Measurements from ENCODE around the gene NFIA. TPM values are rescaled to one million over a fixed set of nuclear protein-coding genes. Genes with fewer than 3 reads are reported as not detected.

NFIA gene
- total and polyA plus RNA-seq, 9 of the 15 experiments (the other 6 are each of a cell fraction or from before 2014, with no cell fraction given) = 5.3 to 24.9 (median 9.8) TPM

DNA sequence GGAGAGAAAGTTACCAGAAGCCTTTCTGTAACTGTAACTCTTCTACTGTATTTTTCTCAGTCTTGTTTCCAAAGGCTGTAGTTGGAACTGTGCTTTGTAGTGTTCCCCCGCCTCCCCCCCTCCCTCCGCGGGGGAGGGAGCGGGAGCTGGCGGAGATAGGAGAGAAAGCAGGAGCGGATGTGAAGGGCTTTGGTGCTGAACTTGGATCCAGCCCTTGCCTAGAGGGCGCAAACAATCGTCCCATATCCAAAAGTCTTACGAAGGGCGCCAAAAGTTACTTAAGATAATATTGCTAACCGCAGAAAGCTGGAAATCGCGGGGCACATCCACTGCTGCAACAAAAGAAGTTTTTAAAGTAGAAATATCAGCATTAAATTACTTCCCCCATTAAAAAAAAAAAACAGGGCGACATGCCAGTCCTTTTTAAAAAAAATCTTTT lies 2.4 kb upstream of the NFIA start (continued):
- TF ChIP-seq SAFB2 (IDR thresholded peaks at IDR 0.05; ENCODE audit: borderline replicate concordance, low read depth, low read length, severe bottlenecking) (no peak), MEF2D (tag; conservative IDR thresholded peaks at IDR 0.05; ENCODE audit: low read depth) (no peak), ZNF444 (CRISPR knock-in tag; IDR thresholded peaks at IDR 0.05) (peak; percentile 90), NR1H2 (CRISPR knock-in tag; IDR thresholded peaks at IDR 0.05) (no peak), ZNF318 (IDR thresholded peaks at IDR 0.05; ENCODE audit: borderline replicate concordance in 1 of 2, low read depth in 1 of 2) (no peak), LEF1 (IDR thresholded peaks at IDR 0.05) (peak; percentile 72; the same call in 1 of the 2 replicates), PML (IDR thresholded peaks at IDR 0.05; ENCODE audit: low read length) (peak; percentile 28; the same call in 1 of the 2 replicates), TBL1XR1 (IDR thresholded peaks at IDR 0.05; ENCODE audit: low read length in 2 of 2) (peak; percentile 41 to 79; a peak in 2 of 4 replicates), MAZ (CRISPR knock-in tag; conservative IDR thresholded peaks at IDR 0.05 in 1 of 2, IDR thresholded peaks at IDR 0.05 in 1 of 2) (peak; percentile 89 to 98; a peak in 3 of 4 replicates), HCFC1 (IDR thresholded peaks at IDR 0.05; ENCODE audit: low read depth, low read length) (no peak), CAMTA2 (CRISPR knock-in tag; conservative IDR thresholded peaks at IDR 0.05) (no peak), NFE2 (IDR thresholded peaks at IDR 0.05; ENCODE audit: low read depth) (0 out of 2 replicates have a peak, but pooled peaks have one; percentile 32), PYGO2 (tag; IDR thresholded peaks at IDR 0.05) (no peak), ZNF347 (CRISPR knock-in tag; IDR thresholded peaks at IDR 0.05; ENCODE audit: low read depth) (no peak)
- TF ChIP-seq, protein P1, sequence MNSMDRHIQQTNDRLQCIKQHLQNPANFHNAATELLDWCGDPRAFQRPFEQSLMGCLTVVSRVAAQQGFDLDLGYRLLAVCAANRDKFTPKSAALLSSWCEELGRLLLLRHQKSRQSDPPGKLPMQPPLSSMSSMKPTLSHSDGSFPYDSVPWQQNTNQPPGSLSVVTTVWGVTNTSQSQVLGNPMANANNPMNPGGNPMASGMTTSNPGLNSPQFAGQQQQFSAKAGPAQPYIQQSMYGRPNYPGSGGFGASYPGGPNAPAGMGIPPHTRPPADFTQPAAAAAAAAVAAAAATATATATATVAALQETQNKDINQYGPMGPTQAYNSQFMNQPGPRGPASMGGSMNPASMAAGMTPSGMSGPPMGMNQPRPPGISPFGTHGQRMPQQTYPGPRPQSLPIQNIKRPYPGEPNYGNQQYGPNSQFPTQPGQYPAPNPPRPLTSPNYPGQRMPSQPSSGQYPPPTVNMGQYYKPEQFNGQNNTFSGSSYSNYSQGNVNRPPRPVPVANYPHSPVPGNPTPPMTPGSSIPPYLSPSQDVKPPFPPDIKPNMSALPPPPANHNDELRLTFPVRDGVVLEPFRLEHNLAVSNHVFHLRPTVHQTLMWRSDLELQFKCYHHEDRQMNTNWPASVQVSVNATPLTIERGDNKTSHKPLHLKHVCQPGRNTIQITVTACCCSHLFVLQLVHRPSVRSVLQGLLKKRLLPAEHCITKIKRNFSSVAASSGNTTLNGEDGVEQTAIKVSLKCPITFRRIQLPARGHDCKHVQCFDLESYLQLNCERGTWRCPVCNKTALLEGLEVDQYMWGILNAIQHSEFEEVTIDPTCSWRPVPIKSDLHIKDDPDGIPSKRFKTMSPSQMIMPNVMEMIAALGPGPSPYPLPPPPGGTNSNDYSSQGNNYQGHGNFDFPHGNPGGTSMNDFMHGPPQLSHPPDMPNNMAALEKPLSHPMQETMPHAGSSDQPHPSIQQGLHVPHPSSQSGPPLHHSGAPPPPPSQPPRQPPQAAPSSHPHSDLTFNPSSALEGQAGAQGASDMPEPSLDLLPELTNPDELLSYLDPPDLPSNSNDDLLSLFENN (IDR thresholded peaks at IDR 0.05; ENCODE audit: low read depth in 2 of 2, low read length in 2 of 2) = 0 out of 4 replicates have a peak, but pooled peaks of 1 of the 2 experiments have one; percentile 21
- TF ChIP-seq, protein P2, sequence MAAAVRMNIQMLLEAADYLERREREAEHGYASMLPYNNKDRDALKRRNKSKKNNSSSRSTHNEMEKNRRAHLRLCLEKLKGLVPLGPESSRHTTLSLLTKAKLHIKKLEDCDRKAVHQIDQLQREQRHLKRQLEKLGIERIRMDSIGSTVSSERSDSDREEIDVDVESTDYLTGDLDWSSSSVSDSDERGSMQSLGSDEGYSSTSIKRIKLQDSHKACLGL (CRISPR knock-in tag; IDR thresholded peaks at IDR 0.05; ENCODE audit: borderline replicate concordance, poor library complexity, severe bottlenecking) = no peak
